PFSK-1 (cell line): ENCODE data around the gene GRIN1.

Source experiments
- FOXP2 ChIP-seq: optimal IDR thresholded peaks from 2 replicates; pipeline ENCODE3; 2011; ENCODE audit warnings: borderline replicate concordance, control low read depth, inconsistent platforms; ENCODE audit not compliant: insufficient read depth; ENCODE audit errors: extremely low read length, extremely low read depth
- POLR2AphosphoS5 ChIP-seq: IDR thresholded peaks from 2 replicates; pipeline ENCODE4 v1.6.1; 2012; ENCODE audit warnings: low read depth, mild to moderate bottlenecking, control low read depth, low read length, moderate library complexity
- REST ChIP-seq, 2 experiments: IDR thresholded peaks; 2 replicates each; pipeline versions ENCODE4 v1.6.1 to v1.8.0; 2011 to 2012; ENCODE audit warnings: low read depth in 2 of 2, low read length in 2 of 2, control low read depth in 1 of 2, inconsistent platforms in 1 of 2, mild to moderate bottlenecking in 1 of 2, moderate library complexity in 1 of 2; ENCODE audit not compliant: insufficient read depth in 1 of 2
- SIN3A ChIP-seq: IDR thresholded peaks from 2 replicates; pipeline ENCODE4 v1.6.1; 2012; ENCODE audit warnings: mild to moderate bottlenecking, low read length, moderate library complexity, borderline replicate concordance; ENCODE audit not compliant: insufficient read depth
- TAF1 ChIP-seq: IDR thresholded peaks from 2 replicates; pipeline ENCODE4 v1.6.1; 2012; ENCODE audit warnings: low read length, control low read depth, borderline replicate concordance; ENCODE audit not compliant: insufficient read depth

DNA sequence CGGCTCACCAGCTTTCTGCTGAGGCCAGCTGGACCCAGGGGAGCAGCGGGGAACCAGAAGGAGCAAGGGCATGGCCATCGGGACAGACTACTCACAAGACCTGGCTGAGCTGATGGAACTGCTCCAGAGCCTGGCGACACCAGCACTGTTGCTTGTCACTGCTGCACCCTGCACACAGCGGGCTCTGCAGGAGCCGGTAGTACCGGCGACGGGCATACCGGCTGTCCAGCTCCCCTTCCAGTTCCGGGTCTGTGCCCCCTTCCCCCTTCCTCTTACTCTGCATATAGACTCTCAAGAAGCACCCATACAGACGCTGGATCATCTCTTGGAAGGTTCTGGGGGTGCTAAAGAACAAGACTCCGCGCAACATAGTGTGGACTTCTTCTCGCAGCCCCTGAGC, 48.4 kb downstream of the GRIN1 start:
- no peak for TF ChIP-seq SIN3A
- TF ChIP-seq FOXP2, result no peak
- no peak for TF ChIP-seq POLR2AphosphoS5
- TF ChIP-seq REST (IDR thresholded peaks at IDR 0.05; ENCODE audit: insufficient read depth in 1 of 2, low read depth in 2 of 2, low read length in 2 of 2), result no peak
- TF ChIP-seq TAF1, result no peak
